Lung (tissue), 12 donors: ENCODE results near the gene OCSTAMP. TPM values are rescaled to one million over a fixed set of nuclear protein-coding genes. Genes with fewer than 3 reads are reported as not detected.
A peak's percentile ranks its signal among the peaks of the same experiment; 100 is the strongest.

Source experiments
- ATAC-seq: fragments of 200-7000 bp; cut with Tn5 transposase; one replicate; pipeline ENCODE4 v1.9.1; 2020; ENCODE audit warnings: moderate number of reproducible peaks; ENCODE audit not compliant: insufficient read depth, low FRiP score
- DNase-seq, 3 donors: peaks; one replicate each; pipeline ENCODE4 v3.0.0-alpha.2; 2013 to 2017
- H3K27ac ChIP-seq, 2 donors: one replicate each; pipeline ENCODE4 v1.5.1; 2013; ENCODE audit warnings: mild to moderate bottlenecking in 2 of 2, moderate library complexity in 2 of 2, control low read depth in 1 of 2, inconsistent platforms in 1 of 2, low read depth in 1 of 2, low read length in 1 of 2
- H3K27me3 ChIP-seq, 3 donors: one replicate each; pipeline ENCODE4 v1.5.1; 2013; ENCODE audit warnings: low read length in 2 of 3; ENCODE audit not compliant: control insufficient read depth in 3 of 3, insufficient read depth in 3 of 3
- H3K36me3 ChIP-seq, 4 donors: one replicate each; pipeline ENCODE4 v1.5.1; 2013; ENCODE audit warnings: low read length in 4 of 4, mild to moderate bottlenecking in 1 of 4, moderate library complexity in 1 of 4; ENCODE audit not compliant: control insufficient read depth in 4 of 4, insufficient read depth in 4 of 4
- H3K4me1 ChIP-seq, 5 donors: one replicate each; pipeline ENCODE4 v1.5.1; 2013; ENCODE audit warnings: low read length in 5 of 5, mild to moderate bottlenecking in 2 of 5, moderate library complexity in 1 of 5; ENCODE audit not compliant: control insufficient read depth in 5 of 5, insufficient read depth in 5 of 5
- H3K4me3 ChIP-seq: one replicate; pipeline ENCODE4 v1.5.1; 2013; ENCODE audit warnings: mild to moderate bottlenecking, control low read depth, moderate library complexity
- H3K9ac ChIP-seq, 2 donors: one replicate each; pipeline ENCODE4 v1.5.1; 2013; ENCODE audit warnings: low read length in 2 of 2, control low read depth in 1 of 2; ENCODE audit not compliant: insufficient read depth in 1 of 2
- H3K9me3 ChIP-seq, 4 donors: one replicate each; pipeline ENCODE4 v1.5.1; 2013; ENCODE audit warnings: low read length in 3 of 4, mild to moderate bottlenecking in 1 of 4, moderate library complexity in 1 of 4; ENCODE audit not compliant: control insufficient read depth in 4 of 4, insufficient read depth in 3 of 4
- WGBS, 2 donors: extraction: QIAGEN DNeasy Blood & Tissue Kit; methylation state at CpG; one replicate each; pipeline ENCODE4 v1.1.7; 2013; 5-methylcytosine and 5-hydroxymethylcytosine counted together
- polyA plus RNA-seq, 2 donors: library from polyadenylated mRNA; stranded (reverse); fragments of 200-250 nt; gene quantifications; one replicate each; pipeline ENCODE4 v1.2.1, GENCODE V29; 2013
- total RNA-seq, 2 donors: library from RNA; depleted of rRNA in 1 of 2; stranded (reverse); fragments of >200 nt in 1 of 2; gene quantifications; one replicate each; pipeline ENCODE4 v1.2.1, GENCODE V29; 2014 to 2021
- TF ChIP-seq, protein P1 (sequence below): IDR thresholded peaks from 2 replicates; pipeline ENCODE4 v1.5.1; 2012; ENCODE audit warnings: mild to moderate bottlenecking; ENCODE audit errors: control extremely low read depth, extremely low read depth
- donor health status: control.
- donor health status: control.
- donor health status: Bipolar disorder and iron deficiency.
- donor health status: healthy.
- donor health status: DM: yes; HTN: yes; CAD: no.

OCSTAMP gene
- total and polyA plus RNA-seq, 4 donors, result 0.11 TPM; not detected in 3

DNA sequence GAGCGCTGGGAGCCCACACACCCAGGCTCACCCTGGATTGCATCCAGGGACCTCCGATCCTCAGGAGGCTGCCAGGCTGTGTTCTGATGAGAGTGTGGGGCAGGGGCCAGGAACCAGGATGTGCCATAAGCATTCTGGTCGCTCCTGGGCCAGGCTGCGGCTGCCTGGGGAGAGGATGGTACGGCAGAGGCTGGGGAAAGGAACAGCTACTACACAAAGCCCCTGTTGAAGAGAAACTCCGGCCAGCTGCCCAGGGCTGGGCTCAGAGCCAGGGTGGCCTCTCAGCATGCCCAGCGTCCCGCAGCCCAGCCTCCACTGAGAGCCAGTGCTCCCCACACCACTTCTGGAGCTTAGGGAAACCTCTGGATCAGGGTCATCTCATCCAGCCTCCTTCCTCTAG, 21.7 kb upstream of the OCSTAMP start:
- 35 to 55% methylated on average over 8 of the region's 8 CpGs for WGBS, 2 donors
- TF ChIP-seq, protein P1, sequence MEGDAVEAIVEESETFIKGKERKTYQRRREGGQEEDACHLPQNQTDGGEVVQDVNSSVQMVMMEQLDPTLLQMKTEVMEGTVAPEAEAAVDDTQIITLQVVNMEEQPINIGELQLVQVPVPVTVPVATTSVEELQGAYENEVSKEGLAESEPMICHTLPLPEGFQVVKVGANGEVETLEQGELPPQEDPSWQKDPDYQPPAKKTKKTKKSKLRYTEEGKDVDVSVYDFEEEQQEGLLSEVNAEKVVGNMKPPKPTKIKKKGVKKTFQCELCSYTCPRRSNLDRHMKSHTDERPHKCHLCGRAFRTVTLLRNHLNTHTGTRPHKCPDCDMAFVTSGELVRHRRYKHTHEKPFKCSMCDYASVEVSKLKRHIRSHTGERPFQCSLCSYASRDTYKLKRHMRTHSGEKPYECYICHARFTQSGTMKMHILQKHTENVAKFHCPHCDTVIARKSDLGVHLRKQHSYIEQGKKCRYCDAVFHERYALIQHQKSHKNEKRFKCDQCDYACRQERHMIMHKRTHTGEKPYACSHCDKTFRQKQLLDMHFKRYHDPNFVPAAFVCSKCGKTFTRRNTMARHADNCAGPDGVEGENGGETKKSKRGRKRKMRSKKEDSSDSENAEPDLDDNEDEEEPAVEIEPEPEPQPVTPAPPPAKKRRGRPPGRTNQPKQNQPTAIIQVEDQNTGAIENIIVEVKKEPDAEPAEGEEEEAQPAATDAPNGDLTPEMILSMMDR, result no peak
- no peaks in the 10 kb centered on the region for H3K9me3 ChIP-seq
- no peak for ATAC-seq
- no peaks in the 10 kb centered on the region for H3K27me3 ChIP-seq
- no peak overlapping the region for H3K9ac ChIP-seq
- no peaks in the 10 kb centered on the region for H3K36me3 ChIP-seq
- H3K4me1 ChIP-seq, result peaks cover 0 to 39% (median 5%) of the 10 kb centered on the region in 5 donors
- no peak overlapping the region for H3K4me3 ChIP-seq
- DNase-seq, result peak; percentile 76 to 79 (median 77)
- H3K27ac ChIP-seq, result no peak overlapping the region

DNA sequence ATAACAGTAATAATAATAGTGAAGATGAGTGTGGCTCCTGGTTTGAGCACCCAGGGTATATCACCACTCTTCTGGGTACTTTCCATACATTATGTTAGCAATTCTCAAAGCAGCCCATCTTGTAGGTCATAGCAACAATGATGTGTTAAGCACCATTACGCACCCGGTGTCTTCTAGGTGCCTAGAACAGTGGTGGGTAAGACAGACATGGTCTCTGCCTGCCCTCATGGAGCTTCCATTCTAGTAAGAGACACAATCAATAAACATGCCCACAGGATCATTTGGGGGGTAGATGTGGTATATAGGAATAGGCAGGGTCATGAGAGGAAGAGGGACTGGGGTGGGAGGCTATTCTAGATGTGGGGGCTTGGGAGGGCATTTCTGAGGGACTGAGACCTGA, 21.0 kb upstream of the OCSTAMP start:
- Histone ChIP-seq H3K4me3 (no peak overlapping the region), H3K36me3 (no peaks in the 10 kb centered on the region), H3K27me3 (no peaks in the 10 kb centered on the region), H3K27ac (no peak overlapping the region), H3K9ac (no peak overlapping the region), H3K9me3 (no peaks in the 10 kb centered on the region), H3K4me1 (peaks cover 0 to 39% (median 5%) of the 10 kb centered on the region in 5 donors)
- no peak for ATAC-seq
- TF ChIP-seq, protein P1, result no peak
- DNase-seq, result no peak
- WGBS, 2 donors, result 98 to 99% methylated on average over 2 of the region's 2 CpGs

DNA sequence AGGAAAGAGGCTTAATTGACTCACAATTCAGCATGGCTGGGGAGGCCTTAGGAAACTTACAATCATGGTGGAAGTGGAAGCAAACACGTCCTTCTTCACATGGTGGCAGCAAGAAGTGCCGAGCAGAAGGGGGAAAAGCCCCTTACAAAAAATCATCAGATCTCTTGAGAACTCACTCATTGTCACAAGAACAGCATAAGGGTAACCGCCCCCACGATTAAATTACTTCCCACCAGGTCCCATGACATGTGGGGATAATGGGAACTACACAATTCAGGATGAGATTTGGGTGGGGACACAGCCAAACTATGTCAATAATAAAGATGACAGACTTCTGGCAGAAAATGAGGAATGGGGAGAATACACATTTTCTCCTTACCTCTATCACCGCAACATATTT, 20.5 kb upstream of the OCSTAMP start:
- Histone ChIP-seq H3K4me1 (peaks cover 0 to 39% (median 5%) of the 10 kb centered on the region in 5 donors), H3K36me3 (no peaks in the 10 kb centered on the region), H3K9me3 (no peaks in the 10 kb centered on the region), H3K27ac (no peak overlapping the region), H3K4me3 (no peak overlapping the region), H3K9ac (no peak overlapping the region), H3K27me3 (no peaks in the 10 kb centered on the region)
- 77 to 82% methylated on average over 5 of the region's 5 CpGs for WGBS, 2 donors
- ATAC-seq, result no peak
- TF ChIP-seq, protein P1, result no peak
- DNase-seq, result no peak

DNA sequence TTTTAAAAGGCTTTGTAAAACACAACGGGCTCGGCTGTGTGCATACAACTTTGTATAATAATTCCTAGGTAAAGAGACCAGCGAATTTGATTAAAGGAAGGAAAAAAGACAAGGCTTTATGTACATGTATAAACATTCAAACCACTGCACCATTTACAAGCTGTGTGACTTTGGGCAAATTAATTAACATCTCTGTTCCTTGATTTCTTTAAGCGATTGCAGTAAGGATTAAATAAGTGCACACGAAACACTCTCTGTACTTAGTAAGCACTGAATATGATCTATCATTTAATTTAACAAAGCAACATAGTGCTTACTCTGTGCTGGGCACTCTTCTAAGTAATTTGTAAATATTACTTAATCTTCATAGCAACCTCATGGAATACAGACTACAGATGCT, 19.5 kb upstream of the OCSTAMP start:
- DNase-seq (no peak), ATAC-seq (no peak)
- Histone ChIP-seq H3K9ac (no peak overlapping the region), H3K9me3 (no peaks in the 10 kb centered on the region), H3K4me1 (peaks cover 0 to 39% (median 5%) of the 10 kb centered on the region in 5 donors), H3K27me3 (no peaks in the 10 kb centered on the region), H3K27ac (no peak overlapping the region), H3K36me3 (no peaks in the 10 kb centered on the region), H3K4me3 (no peak overlapping the region)
- 88 to 93% methylated on average over 5 of the region's 5 CpGs for WGBS, 2 donors
- TF ChIP-seq, protein P1, result no peak
